Stimulated activated CD4-positive, alpha-beta T cell treated with anti-CD3 and anti-CD28 coated beads, Interleukin-1b, Interleukin-23, amount 100 ng/mL, for 48 hours (primary cell): ENCODE results near the gene CDK4.
A peak's percentile ranks its signal among the peaks of the same experiment; 100 is the strongest.

Experiments used
- DNase-seq: peaks from one replicate; pipeline ENCODE4 v3.0.0-alpha.2; 2020

CDK4 gene

GRCh38 chr12:57755454-57756372 lies 3.6 kb upstream of the CDK4 start:
- DNase-seq = no peak

- DNase-seq = no peak
These were observed 3.0 kb upstream of the CDK4 start for GRCh38 chr12:57755194-57755453.

GRCh38 chr12:57754411-57755193 lies 2.5 kb upstream of the CDK4 start, which contains the start of gene MARCHF9:
TSS of gene MARCHF9 (plus strand) at chr12:57755103. CDS start at chr12:57755529, 426 bp downstream.
- peak; percentile 87 for DNase-seq

GRCh38 chr12:57753756-57754337 lies 1.7 kb upstream of the CDK4 start:
- DNase-seq = no peak

GRCh38 chr12:57752668-57753000 lies 524 bp upstream of the CDK4 start:
- no peak for DNase-seq

- DNase-seq = no peak
These were observed 700 bp downstream of the CDK4 start for GRCh38 chr12:57751432-57751787.

GRCh38 chr12:57750561-57751431 lies 1.3 kb downstream of the CDK4 start:
- DNase-seq = no peak

GRCh38 chr12:57749061-57749460 lies 3.0 kb downstream of the CDK4 start:
- DNase-seq = no peak

- no peak for DNase-seq
These were observed 6.1 kb downstream of the CDK4 start for GRCh38 chr12:57746025-57746424.

- no peak for DNase-seq
These were observed 6.6 kb downstream of the CDK4 start for GRCh38 chr12:57745485-57745881.

- DNase-seq = peak; percentile 96
These were observed 7.2 kb downstream of the CDK4 start, which contains the start of gene TSPAN31 for GRCh38 chr12:57744777-57745484. TSS of gene TSPAN31 (plus strand) at chr12:57745039. CDS start at chr12:57745155, 116 bp downstream.

- DNase-seq = peak; percentile 84
These were observed 7.8 kb downstream of the CDK4 start for GRCh38 chr12:57744194-57744776.

GRCh38 chr12:57743769-57744168 lies 8.3 kb downstream of the CDK4 start:
- DNase-seq = no peak

GRCh38 chr12:57741844-57742738 lies 10.0 kb downstream of the CDK4 start:
- peak; percentile 81 for DNase-seq

GRCh38 chr12:57741413-57741789 lies 10.7 kb downstream of the CDK4 start:
- DNase-seq = no peak

GRCh38 chr12:57740656-57741412 lies 11.3 kb downstream of the CDK4 start:
- DNase-seq = peak; percentile 72

GRCh38 chr12:57739914-57740538 lies 12.1 kb downstream of the CDK4 start:
- no peak for DNase-seq

GRCh38 chr12:57739387-57739786 lies 12.7 kb downstream of the CDK4 start:
- DNase-seq = no peak

- DNase-seq = no peak
These were observed 13.4 kb downstream of the CDK4 start, which contains the start of gene AGAP2 for GRCh38 chr12:57738661-57739237. TSS of gene AGAP2 (minus strand) at chr12:57738742. CDS start at chr12:57738246, 496 bp downstream.
